Measurements from ENCODE around the gene IQCH.

Gene IQCH

GRCh38 chr15:67303490-67304363, 49.1 kb downstream of the IQCH start:
- ATAC-seq: no peak

- no peak for ATAC-seq
Observed at GRCh38 chr15:67304778-67305177, 50.2 kb downstream of the IQCH start.

- no peak for ATAC-seq
Observed at GRCh38 chr15:67305506-67305905, 50.9 kb downstream of the IQCH start.

GRCh38 chr15:67307156-67307555, 52.6 kb downstream of the IQCH start:
- ATAC-seq: peak; percentile 94 to 99

- no peak for ATAC-seq
Observed at GRCh38 chr15:67307889-67308597, 53.5 kb downstream of the IQCH start.

GRCh38 chr15:67311731-67312130, 57.1 kb downstream of the IQCH start:
- no peak for ATAC-seq

GRCh38 chr15:67319961-67320360, 65.4 kb downstream of the IQCH start:
- ATAC-seq: no peak

- ATAC-seq: no peak
Observed at GRCh38 chr15:67321352-67321751, 66.8 kb downstream of the IQCH start.

- no peak for ATAC-seq
Observed at GRCh38 chr15:67322481-67322880, 67.9 kb downstream of the IQCH start.

- ATAC-seq: no peak
Observed at GRCh38 chr15:67327312-67327711, 72.7 kb downstream of the IQCH start.

GRCh38 chr15:67327737-67328136, 73.2 kb downstream of the IQCH start:
- no peak for ATAC-seq

GRCh38 chr15:67329984-67330733, 75.6 kb downstream of the IQCH start:
- ATAC-seq: no peak

- ATAC-seq: no peak
Observed at GRCh38 chr15:67331676-67332075, 77.1 kb downstream of the IQCH start.

- ATAC-seq: no peak
Observed at GRCh38 chr15:67335026-67335425, 80.4 kb downstream of the IQCH start.

- no peak for ATAC-seq
Observed at GRCh38 chr15:67335534-67336222, 81.1 kb downstream of the IQCH start.

- no peak for ATAC-seq
Observed at GRCh38 chr15:67340630-67341029, 86.0 kb downstream of the IQCH start.

- no peak for ATAC-seq
Observed at GRCh38 chr15:67341539-67341938, 87.0 kb downstream of the IQCH start.

GRCh38 chr15:67343206-67343605, 88.6 kb downstream of the IQCH start:
- ATAC-seq: no peak

GRCh38 chr15:67349634-67350033, 95.0 kb downstream of the IQCH start:
- ATAC-seq: no peak

- no peak for ATAC-seq
Observed at GRCh38 chr15:67350042-67350441, 95.5 kb downstream of the IQCH start.

GRCh38 chr15:67358391-67358790, 103.8 kb downstream of the IQCH start:
- no peak for ATAC-seq

- no peak for ATAC-seq
Observed at GRCh38 chr15:67358812-67359211, 104.2 kb downstream of the IQCH start.
